ENCODE measurements around the gene CPA2.
A peak's percentile ranks its signal among the peaks of the same experiment; 100 is the strongest.
"Not testable (repeated sequence)": the region's sequence is repeated elsewhere in the genome, so short reads cannot be mapped to it uniquely, and the experiment has no call there.

CPA2 gene

GRCh38 chr7:130266258-130266960 lies at the start of gene CPA2:
Gene CPA2, plus strand, starts transcription at chr7:130266863. Its CDS starts 19 bp downstream, at chr7:130266882.
- Mint-ChIP-seq H3K27ac (no peak within 1 kb of the TSS), H3K27me3 (no peaks in the 10 kb centered on the region), H3K4me1 (peaks cover 10% of the 10 kb centered on the region), H3K4me3 (no peak within 1 kb of the TSS), H3K9me3 (no peaks in the 10 kb centered on the region)
- ATAC-seq = no peak
- no peak for DNase-seq

GRCh38 chr7:130218806-130219620 lies 47.6 kb upstream of the CPA2 start:
- no peak for ATAC-seq
- Mint-ChIP-seq H3K27ac (no peak overlapping the region), H3K27me3 (peaks cover 15% of the 10 kb centered on the region), H3K9me3 (no peaks in the 10 kb centered on the region), H3K4me3 (no peak overlapping the region), H3K4me1 (no peaks in the 10 kb centered on the region)
- DNase-seq = no peak

DNA sequence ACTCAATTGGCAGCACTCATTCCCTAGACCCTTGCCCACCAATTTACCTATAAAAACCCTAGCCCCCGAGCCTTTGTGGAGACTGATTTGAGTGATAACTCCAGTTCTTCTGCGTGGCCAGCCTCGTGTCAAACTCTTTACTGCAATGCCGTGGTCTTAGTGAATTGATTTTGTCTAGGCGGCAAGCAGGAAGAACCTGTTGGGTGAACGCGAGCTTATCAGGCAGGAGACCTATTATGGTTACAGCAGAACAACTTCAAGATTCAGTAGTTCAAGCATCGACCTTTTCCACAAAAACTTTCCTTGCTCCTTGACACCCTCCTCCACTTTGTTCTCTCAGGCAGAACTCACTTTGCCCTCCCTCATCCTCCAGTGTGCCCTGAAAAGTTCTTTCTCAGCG lies 46.8 kb upstream of the CPA2 start:
- Mint-ChIP-seq H3K4me3 (no peak overlapping the region), H3K4me1 (no peaks in the 10 kb centered on the region), H3K9me3 (no peaks in the 10 kb centered on the region), H3K27ac (no peak overlapping the region), H3K27me3 (peaks cover 15% of the 10 kb centered on the region)
- DNase-seq (no peak), ATAC-seq (no peak)

GRCh38 chr7:130221746-130222145 lies 44.9 kb upstream of the CPA2 start:
- no peak overlapping the region for H3K4me3 Mint-ChIP-seq
- DNase-seq = no peak
- no peak for ATAC-seq
- H3K4me1 Mint-ChIP-seq = no peaks in the 10 kb centered on the region
- peaks cover 15% of the 10 kb centered on the region for H3K27me3 Mint-ChIP-seq
- H3K9me3 Mint-ChIP-seq = no peaks in the 10 kb centered on the region
- H3K27ac Mint-ChIP-seq = no peak overlapping the region

DNA sequence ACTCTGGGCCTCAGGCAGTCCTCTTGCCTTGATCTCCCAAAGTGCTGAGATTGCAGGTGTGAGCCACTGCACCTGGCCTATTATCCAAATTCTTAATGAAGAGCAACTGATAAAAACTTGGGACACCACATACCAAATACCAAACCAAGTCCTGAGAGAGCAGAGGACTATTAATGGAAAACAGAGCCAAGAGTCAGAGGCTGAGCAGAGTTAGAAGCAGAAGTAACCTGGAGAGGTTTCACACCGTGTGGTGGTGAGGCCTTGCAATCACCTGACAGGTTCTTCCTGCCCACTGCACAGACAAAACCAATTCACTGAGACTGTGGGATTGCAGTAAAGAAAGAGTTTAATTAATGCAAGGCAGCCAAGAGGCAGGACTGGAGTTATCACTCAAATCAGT lies 43.0 kb upstream of the CPA2 start:
- H3K4me3 Mint-ChIP-seq = no peak overlapping the region
- no peak for DNase-seq
- H3K4me1 Mint-ChIP-seq = no peaks in the 10 kb centered on the region
- no peak for ATAC-seq
- no peak overlapping the region for H3K27ac Mint-ChIP-seq
- peaks cover 15% of the 10 kb centered on the region for H3K27me3 Mint-ChIP-seq
- no peaks in the 10 kb centered on the region for H3K9me3 Mint-ChIP-seq

DNA sequence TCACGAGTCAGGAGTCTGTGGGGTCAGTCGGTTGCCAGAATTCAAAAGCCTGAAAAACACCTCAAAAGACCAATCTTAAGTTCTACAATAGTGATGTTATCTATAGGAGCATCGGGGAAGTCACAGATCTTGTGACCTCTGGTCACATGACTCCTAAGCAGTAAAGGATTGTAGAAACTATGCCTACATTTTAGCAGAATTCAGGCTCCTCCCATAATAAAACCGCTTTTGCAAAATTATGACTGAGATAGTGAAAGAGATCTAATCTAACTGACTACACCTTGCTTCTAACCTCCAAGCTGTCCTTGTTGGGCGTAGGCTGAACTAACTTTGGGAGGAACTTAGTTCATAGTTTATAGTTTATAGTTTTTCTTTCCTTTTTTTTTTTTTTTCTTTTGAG lies 42.5 kb upstream of the CPA2 start:
- H3K27ac Mint-ChIP-seq = no peak overlapping the region
- no peak overlapping the region for H3K4me3 Mint-ChIP-seq
- peaks cover 14% of the 10 kb centered on the region for H3K27me3 Mint-ChIP-seq
- H3K4me1 Mint-ChIP-seq = no peaks in the 10 kb centered on the region
- DNase-seq (no peak), ATAC-seq (no peak)
- H3K9me3 Mint-ChIP-seq = no peaks in the 10 kb centered on the region

- not testable (repeated sequence) for H3K9me3 Mint-ChIP-seq, H3K27ac Mint-ChIP-seq, DNase-seq, ATAC-seq, H3K4me3 Mint-ChIP-seq, H3K4me1 Mint-ChIP-seq, H3K27me3 Mint-ChIP-seq
These were observed 41.7 kb upstream of the CPA2 start for GRCh38 chr7:130224923-130225322.

GRCh38 chr7:130226333-130226732 lies 40.3 kb upstream of the CPA2 start:
- ATAC-seq (no peak), DNase-seq (no peak)
- Mint-ChIP-seq H3K4me3 (no peak overlapping the region), H3K27ac (peak overlapping the region in 1 of 2 donors; percentile 4), H3K9me3 (no peaks in the 10 kb centered on the region), H3K4me1 (no peaks in the 10 kb centered on the region), H3K27me3 (no peaks in the 10 kb centered on the region)

- Mint-ChIP-seq H3K9me3 (no peaks in the 10 kb centered on the region), H3K4me1 (no peaks in the 10 kb centered on the region), H3K27me3 (no peaks in the 10 kb centered on the region), H3K4me3 (no peak overlapping the region), H3K27ac (no peak overlapping the region)
- ATAC-seq = no peak
- DNase-seq = no peak
These were observed 38.6 kb upstream of the CPA2 start for GRCh38 chr7:130227883-130228575.

DNA sequence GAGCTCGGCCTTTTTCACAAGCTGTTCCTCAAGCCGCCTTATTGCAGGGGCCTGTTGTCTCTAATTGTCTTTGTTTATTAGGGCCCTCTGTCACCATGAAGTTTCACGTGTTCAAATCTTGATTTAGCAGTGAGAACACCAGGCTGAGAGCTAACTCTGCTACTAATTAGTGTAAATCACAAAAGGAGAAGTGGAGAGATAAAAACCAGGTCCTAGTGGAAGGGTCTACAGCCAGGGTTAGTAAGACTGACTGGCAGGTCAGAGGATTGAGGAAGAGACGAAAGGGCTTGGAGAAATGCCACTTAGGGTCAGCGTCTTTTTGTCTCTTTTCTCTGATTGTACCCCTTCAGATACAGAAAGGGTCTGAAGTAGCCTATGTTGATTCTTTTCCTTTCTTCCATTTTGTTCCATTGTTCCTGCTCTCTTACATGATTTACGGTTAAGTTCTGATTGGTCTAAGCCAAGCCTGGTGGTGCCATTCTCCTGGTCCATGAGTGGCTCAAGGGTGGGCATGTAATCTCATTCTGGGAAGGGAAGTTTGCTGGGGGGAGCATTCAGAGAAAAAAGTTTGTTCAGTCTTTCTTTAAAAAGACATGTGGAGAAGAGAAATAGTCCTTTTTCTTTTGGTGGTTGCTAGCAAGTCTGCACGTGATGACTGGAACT lies 37.7 kb upstream of the CPA2 start:
- no peak overlapping the region for H3K27ac Mint-ChIP-seq
- H3K27me3 Mint-ChIP-seq = no peaks in the 10 kb centered on the region

DNA sequence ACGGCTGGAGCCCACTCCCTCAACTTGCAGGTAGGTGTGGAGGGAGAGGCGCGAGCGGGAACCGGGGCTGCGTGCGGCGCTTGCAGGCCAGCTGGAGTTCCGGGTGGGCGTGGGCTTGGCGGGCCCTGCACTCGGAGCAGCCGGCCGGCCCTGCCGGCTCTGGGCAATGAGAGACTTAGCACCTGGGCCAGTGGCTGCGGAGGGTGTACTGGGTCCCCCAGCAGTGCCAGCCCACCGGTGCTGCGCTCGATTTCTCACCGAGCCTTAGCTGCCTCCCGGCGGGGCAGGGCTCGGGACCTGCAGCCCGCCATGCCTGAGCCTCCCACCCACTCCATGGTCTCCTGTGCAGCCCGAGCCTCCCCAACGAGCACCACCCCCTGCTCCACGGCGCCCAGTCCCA lies 36.7 kb upstream of the CPA2 start:
- H3K27me3 Mint-ChIP-seq = not testable (repeated sequence)

More for the DNA sequence above, 37.7 kb upstream of the CPA2 start:
- ATAC-seq = no peak
- Mint-ChIP-seq H3K4me3 (no peak overlapping the region), H3K9me3 (no peaks in the 10 kb centered on the region), H3K4me1 (no peaks in the 10 kb centered on the region)
- DNase-seq = no peak

GRCh38 chr7:130231792-130232191 lies 34.9 kb upstream of the CPA2 start:
- DNase-seq = no peak
- H3K27ac Mint-ChIP-seq = no peak overlapping the region

More for the DNA sequence above, 36.7 kb upstream of the CPA2 start:
- H3K4me1 Mint-ChIP-seq, H3K9me3 Mint-ChIP-seq, ATAC-seq, H3K27ac Mint-ChIP-seq, DNase-seq, H3K4me3 Mint-ChIP-seq: not testable (repeated sequence)

GRCh38 chr7:130232209-130232608 lies 34.5 kb upstream of the CPA2 start:
- no peak overlapping the region for H3K4me3 Mint-ChIP-seq
- no peaks in the 10 kb centered on the region for H3K27me3 Mint-ChIP-seq
- no peak for ATAC-seq

More at GRCh38 chr7:130231792-130232191, 34.9 kb upstream of the CPA2 start:
- Mint-ChIP-seq H3K27me3 (no peaks in the 10 kb centered on the region), H3K9me3 (no peaks in the 10 kb centered on the region), H3K4me1 (no peaks in the 10 kb centered on the region), H3K4me3 (no peak overlapping the region)
- no peak for ATAC-seq

DNA sequence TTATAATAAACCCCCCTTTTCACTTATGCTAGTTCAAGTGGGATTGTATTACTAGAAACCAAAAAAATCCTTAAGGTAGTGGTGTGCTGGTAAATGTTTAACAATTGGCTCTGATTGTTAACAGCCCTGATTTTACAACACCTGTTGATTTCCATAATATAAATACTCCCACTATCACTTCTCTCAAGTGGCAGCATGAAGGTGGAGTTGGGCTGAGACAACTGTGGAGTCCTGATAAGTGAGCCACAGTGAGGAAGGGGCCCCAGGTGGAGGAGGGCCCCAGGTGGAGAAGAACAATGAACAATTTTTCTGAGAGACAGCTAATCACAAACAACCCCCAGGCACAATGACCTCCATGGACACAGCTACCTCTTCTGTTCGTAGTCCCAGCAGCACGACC lies 32.6 kb upstream of the CPA2 start:
- ATAC-seq (no peak), DNase-seq (no peak)
- Mint-ChIP-seq H3K27me3 (no peaks in the 10 kb centered on the region), H3K27ac (no peak overlapping the region), H3K4me1 (no peaks in the 10 kb centered on the region), H3K9me3 (no peaks in the 10 kb centered on the region), H3K4me3 (no peak overlapping the region)

More at GRCh38 chr7:130232209-130232608, 34.5 kb upstream of the CPA2 start:
- no peak for DNase-seq
- no peak overlapping the region for H3K27ac Mint-ChIP-seq
- no peaks in the 10 kb centered on the region for H3K9me3 Mint-ChIP-seq
- no peaks in the 10 kb centered on the region for H3K4me1 Mint-ChIP-seq

GRCh38 chr7:130236361-130236760 lies 30.3 kb upstream of the CPA2 start:
- not testable (repeated sequence) for H3K4me3 Mint-ChIP-seq, DNase-seq, H3K4me1 Mint-ChIP-seq, H3K27me3 Mint-ChIP-seq, ATAC-seq, H3K27ac Mint-ChIP-seq, H3K9me3 Mint-ChIP-seq

All from stimulated activated naive CD8-positive, alpha-beta T cell treated with anti-CD3 and anti-CD28 coated beads, Interleukin-15, amount 100 ng/mL, for 72 hours (primary cell).